ENCODE data around the gene MAMDC4.

The MAMDC4 gene

DNA sequence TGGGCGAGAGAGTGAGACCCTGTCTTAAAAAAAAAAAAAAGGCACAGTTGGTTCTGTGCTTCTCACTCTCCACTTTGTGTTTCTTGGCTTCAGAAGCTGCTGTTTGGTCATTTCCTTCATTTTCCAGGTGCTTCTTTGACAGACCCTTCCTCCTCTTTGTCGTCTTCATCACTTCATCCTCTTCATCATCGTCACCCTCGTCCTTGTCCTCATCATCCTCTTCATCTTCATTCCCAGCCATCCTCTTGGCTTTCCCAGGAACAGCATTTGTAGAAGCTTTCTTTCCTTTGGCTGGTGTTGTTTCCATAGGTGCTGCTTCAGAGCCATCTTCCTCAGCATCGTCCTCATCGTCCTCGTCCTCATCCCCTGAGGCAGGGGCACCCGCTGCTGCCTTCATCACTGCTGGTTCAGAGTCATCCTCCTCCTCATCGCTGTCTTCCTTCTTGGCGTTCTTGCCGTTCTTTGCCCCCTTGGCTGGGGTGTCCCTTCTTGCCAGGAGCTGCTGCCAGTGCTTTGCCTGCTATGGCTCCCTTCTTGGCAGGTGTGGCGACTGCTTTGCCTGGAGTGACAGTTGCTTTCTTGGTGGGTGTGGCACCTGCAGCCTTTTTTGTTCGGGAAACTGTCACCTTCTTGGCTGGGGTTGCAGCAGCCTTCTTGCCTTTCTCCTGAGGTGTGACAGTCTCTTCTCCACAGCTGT lies 37.3 kb upstream of the MAMDC4 start:
- Histone ChIP-seq H3K9me3 (no peaks in the 10 kb centered on the region), H3K27me3 (no peaks in the 10 kb centered on the region), H3K4me1 (peaks cover 0 to 11% (median 5%) of the 10 kb centered on the region in 4 donors), H3K27ac (no peak overlapping the region), H3K4me3 (no peak overlapping the region), H3K36me3 (peaks cover 6 to 30% (median 15%) of the 10 kb centered on the region in 3 donors)
- TF ChIP-seq, protein P1, sequence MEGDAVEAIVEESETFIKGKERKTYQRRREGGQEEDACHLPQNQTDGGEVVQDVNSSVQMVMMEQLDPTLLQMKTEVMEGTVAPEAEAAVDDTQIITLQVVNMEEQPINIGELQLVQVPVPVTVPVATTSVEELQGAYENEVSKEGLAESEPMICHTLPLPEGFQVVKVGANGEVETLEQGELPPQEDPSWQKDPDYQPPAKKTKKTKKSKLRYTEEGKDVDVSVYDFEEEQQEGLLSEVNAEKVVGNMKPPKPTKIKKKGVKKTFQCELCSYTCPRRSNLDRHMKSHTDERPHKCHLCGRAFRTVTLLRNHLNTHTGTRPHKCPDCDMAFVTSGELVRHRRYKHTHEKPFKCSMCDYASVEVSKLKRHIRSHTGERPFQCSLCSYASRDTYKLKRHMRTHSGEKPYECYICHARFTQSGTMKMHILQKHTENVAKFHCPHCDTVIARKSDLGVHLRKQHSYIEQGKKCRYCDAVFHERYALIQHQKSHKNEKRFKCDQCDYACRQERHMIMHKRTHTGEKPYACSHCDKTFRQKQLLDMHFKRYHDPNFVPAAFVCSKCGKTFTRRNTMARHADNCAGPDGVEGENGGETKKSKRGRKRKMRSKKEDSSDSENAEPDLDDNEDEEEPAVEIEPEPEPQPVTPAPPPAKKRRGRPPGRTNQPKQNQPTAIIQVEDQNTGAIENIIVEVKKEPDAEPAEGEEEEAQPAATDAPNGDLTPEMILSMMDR (IDR thresholded peaks at IDR 0.05): no peak
- intact Hi-C loops (cut with DNase I; ENCODE audit: low total_unique reads): no loop called here
- DNase-seq: no peak

DNA sequence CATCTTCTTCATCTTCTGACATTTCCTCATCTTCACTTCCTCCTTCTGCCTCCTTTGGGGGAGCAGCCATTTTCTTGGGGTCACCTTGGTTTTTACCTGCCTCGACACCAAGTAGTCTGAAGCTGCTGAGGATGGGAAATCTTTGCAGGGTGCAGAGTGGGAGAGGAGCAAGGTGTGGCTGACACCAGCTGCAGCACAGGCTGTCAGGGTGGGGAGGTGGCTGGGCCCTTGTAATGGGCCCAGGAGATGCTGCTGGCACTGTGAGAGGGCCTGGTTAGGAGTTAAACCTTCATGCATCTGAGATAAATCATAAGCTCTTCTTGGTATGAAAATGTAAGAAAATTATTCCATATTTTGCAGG lies 36.7 kb upstream of the MAMDC4 start:
- H3K27me3 ChIP-seq: no peaks in the 10 kb centered on the region
- no peak overlapping the region for H3K27ac ChIP-seq
- no peak overlapping the region for H3K4me3 ChIP-seq
- H3K4me1 ChIP-seq: peaks cover 0 to 5% (median 3%) of the 10 kb centered on the region in 4 donors
- DNase-seq: no peak
- no peaks in the 10 kb centered on the region for H3K9me3 ChIP-seq
- TF ChIP-seq, protein P1 (IDR thresholded peaks at IDR 0.05): no peak
- H3K36me3 ChIP-seq: peaks cover 6 to 27% (median 15%) of the 10 kb centered on the region in 3 donors
- intact Hi-C loops (cut with DNase I; ENCODE audit: low total_unique reads): no loop called here

DNA sequence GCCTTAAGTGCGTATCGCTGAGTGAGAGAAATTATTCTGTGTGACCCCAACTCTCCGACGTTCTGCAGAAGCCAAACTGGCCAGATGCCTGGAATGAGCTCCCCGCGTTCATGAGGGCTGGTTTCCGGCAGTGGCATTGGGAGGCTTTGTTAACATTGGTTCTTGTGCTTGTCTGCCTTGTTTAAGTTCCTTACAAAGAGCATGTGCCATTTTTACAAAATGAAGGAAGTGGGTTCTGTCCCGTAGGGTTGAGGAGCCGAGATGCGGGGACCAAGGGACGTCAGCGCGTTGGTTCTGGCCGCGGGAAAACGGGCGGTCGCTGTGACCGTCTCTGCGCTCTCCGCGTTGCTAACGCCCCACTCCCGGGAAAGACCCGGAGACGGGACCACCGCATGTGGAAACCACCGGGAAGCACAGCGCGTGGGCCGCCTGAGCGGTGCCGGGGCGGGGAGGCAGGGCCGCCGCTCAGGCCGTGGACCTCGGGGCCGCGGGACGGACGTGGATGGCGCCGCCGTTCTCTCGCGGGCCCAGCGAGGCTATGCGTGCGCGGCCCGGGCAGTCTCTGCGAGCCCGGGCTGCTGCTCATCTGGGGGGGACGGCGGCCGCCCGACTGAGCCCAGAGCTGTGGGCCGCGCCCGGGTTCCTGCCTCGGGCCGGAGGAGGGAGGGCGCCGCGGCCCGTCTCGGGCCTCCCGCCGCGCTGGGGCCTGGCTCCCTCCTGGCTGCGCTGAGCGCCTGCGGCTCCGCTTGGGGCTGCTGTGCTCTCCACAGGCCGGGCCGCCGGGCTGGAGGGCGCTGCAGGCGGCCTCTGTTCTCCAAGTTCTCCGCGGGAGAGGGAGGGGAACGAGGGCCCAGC lies 30.9 kb upstream of the MAMDC4 start:
- no peak overlapping the region for H3K27ac ChIP-seq
- peak in 1 of 2 donors; percentile 62 for DNase-seq
- TF ChIP-seq, protein P1 (IDR thresholded peaks at IDR 0.05): no peak
- peaks cover 0 to 15% (median 6%) of the 10 kb centered on the region in 4 donors for H3K4me1 ChIP-seq
- intact Hi-C loops (cut with DNase I; ENCODE audit: low total_unique reads): no loop called here
- no peaks in the 10 kb centered on the region for H3K9me3 ChIP-seq
- no peaks in the 10 kb centered on the region for H3K27me3 ChIP-seq
- H3K4me3 ChIP-seq: peak overlapping the region; percentile 41 to 45
- peaks cover 24 to 35% (median 32%) of the 10 kb centered on the region in 3 donors for H3K36me3 ChIP-seq

DNA sequence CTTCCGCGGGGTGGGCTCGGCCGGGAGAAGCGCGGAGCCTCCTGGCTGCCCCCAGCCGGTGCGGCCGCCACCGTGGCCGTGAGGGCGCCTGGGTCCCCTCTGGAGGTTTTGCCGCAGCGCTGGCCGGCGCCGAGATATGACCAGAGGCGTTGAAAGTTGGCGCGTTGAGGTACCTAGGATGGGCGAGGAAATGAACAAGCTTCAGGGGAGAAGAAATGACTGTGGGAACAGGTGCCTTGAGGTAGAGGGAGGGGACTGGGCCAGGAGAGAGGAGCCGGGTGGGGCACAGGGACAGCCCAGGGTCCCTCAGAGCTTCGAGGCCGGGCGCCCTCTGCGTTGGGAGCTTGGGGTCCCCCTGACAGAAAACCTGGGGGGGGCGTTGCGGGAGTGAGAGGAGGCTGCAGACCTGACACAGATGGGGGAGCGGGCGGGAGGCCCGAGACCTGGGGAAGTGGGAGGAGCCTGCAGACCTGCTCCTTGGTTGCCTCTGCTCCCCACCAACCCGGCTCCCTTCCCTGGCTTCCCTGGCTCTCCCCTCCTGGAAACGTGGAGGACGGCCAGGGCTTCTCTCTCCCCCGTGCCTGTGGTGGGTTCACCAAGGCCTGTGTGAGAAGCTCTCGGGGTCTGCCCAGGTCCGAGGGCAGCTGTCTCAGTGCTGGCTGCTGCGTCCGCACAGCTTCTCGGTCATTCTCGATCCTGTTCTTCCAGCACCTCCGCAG lies 30.2 kb upstream of the MAMDC4 start:
- Histone ChIP-seq H3K27ac (no peak overlapping the region), H3K27me3 (no peaks in the 10 kb centered on the region), H3K4me1 (peaks cover 0 to 15% (median 6%) of the 10 kb centered on the region in 4 donors), H3K9me3 (no peaks in the 10 kb centered on the region), H3K36me3 (peaks cover 25 to 43% (median 39%) of the 10 kb centered on the region in 3 donors), H3K4me3 (peak overlapping the region; percentile 41 to 45)
- intact Hi-C loops (cut with DNase I; ENCODE audit: low total_unique reads): no loop called here
- TF ChIP-seq, protein P1 (IDR thresholded peaks at IDR 0.05): no peak
- peak in 1 of 2 donors; percentile 59 for DNase-seq

DNA sequence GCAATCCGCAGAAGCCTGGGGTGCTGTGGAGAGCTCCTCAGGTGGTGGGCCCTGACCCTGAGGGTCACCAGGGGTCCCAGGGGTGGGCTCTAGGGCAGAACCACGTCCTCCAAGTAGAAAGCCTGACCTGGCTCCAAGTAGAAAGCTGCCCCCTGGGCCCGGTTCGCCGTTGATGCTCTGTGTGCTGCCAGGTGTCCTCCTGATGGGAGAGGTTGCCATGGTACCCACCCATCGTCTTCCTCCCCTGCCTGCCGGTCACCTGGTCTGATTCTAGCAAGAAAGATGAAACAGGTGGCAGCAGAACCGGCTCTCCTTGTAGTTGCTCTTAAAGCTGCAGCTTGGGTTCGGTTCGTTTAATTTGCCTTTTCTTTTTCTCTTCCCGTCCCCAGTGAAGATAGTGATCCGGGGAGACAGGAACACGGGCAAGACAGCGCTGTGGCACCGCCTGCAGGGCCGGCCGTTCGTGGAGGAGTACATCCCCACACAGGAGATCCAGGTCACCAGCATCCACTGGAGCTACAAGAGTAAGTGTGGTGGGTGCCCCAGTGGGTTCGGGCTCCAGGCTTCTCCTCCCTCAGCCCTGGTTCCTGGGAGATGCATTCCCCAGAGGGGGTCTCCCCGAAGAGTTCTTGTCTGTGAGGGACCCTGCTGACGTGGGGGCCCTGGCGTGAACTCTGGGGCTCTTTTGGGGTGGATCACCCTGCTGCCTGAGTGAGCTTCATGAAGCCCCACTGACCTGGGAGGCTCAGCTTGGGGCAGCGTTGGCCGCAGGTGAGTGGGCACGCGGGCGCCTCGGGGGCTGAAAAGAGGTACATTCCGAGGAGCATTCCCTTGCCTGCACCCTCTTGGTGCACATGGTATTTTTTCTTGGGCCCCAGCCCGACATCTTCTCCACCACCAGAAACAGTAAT lies 28.8 kb upstream of the MAMDC4 start:
- no peak overlapping the region for H3K27ac ChIP-seq
- no peaks in the 10 kb centered on the region for H3K9me3 ChIP-seq
- no peak for DNase-seq
- H3K27me3 ChIP-seq: no peaks in the 10 kb centered on the region
- H3K4me3 ChIP-seq: no peak overlapping the region
- TF ChIP-seq, protein P1 (IDR thresholded peaks at IDR 0.05): no peak
- H3K4me1 ChIP-seq: peaks cover 0 to 15% (median 6%) of the 10 kb centered on the region in 4 donors
- intact Hi-C loops (cut with DNase I; ENCODE audit: low total_unique reads): no loop called here
- H3K36me3 ChIP-seq: peaks cover 25 to 53% (median 50%) of the 10 kb centered on the region in 3 donors

Measured in tibial artery (tissue), 4 donors.